ENCODE data around the gene NFIB. TPM values are rescaled to one million over a fixed set of nuclear protein-coding genes. Genes with fewer than 3 reads are reported as not detected.

The NFIB gene
- total and polyA plus RNA-seq, 10 of the 15 experiments (the other 5 are each of a cell fraction or from before 2014, with no cell fraction given), result under 0.01 to 0.19 (median 0.05) TPM; not detected in 3

- Histone ChIP-seq H3K79me2 (ENCODE audit: control insufficient read depth, insufficient read depth, low read length) (no peaks in the 10 kb centered on the region), H3K27me3 (replicated peaks in 1 of 2; ENCODE audit: control insufficient read depth in 2 of 2, insufficient read depth in 2 of 2, low read length in 1 of 2) (peaks cover 3 to 16% of the 10 kb centered on the region in 2 experiments), H3K36me3 (ENCODE audit: control insufficient read depth in 2 of 2, insufficient read depth in 2 of 2, low read length in 1 of 2) (no peaks in the 10 kb centered on the region), H3K27ac (ENCODE audit: control insufficient read depth, insufficient read depth) (no peak overlapping the region), H3K4me1 (ENCODE audit: control insufficient read depth, insufficient read depth, low read length) (no peaks in the 10 kb centered on the region), H2AFZ (ENCODE audit: control insufficient read depth, low read depth, low read length) (no peak overlapping the region), H3K9ac (ENCODE audit: control insufficient read depth, insufficient read depth, low read length) (no peak overlapping the region), H4K20me1 (ENCODE audit: control insufficient read depth, insufficient read depth) (no peaks in the 10 kb centered on the region), H3K9me3 (replicated peaks; ENCODE audit: control insufficient read depth, insufficient read depth, low read length) (no peaks in the 10 kb centered on the region; the same call in 2 of the 3 replicates), H3K4me2 (ENCODE audit: control insufficient read depth, insufficient read depth) (no peak overlapping the region), H3K4me3 (no peak overlapping the region)
- intact Hi-C loops (cut with micrococcal nuclease; ENCODE audit: unreplicated experiment), result no loop called here
- in situ Hi-C loops (cut with MboI), result no loop called here
- SMC1A ChIA-PET (ENCODE audit: uncharacterized antibody, unreplicated experiment), result no interaction called here
- DNase-seq (ENCODE audit: low read depth, low spot score), result no peak
- TF ChIP-seq CBFB (IDR thresholded peaks at IDR 0.05; ENCODE audit: low read depth) (no peak), RELB (IDR thresholded peaks at IDR 0.05; ENCODE audit: low read depth) (no peak), SRF (IDR thresholded peaks at IDR 0.05; ENCODE audit: low read depth in 2 of 2, low read length in 2 of 2) (no peak), NR2C1 (IDR thresholded peaks at IDR 0.05) (no peak), POLR2AphosphoS5 (IDR thresholded peaks at IDR 0.05; ENCODE audit: low read length) (no peak), CHD1 (IDR thresholded peaks at IDR 0.05; ENCODE audit: low read depth, low read length) (no peak), ZNF622 (IDR thresholded peaks at IDR 0.05) (no peak), E4F1 (IDR thresholded peaks at IDR 0.05; ENCODE audit: borderline replicate concordance, partially characterized antibody) (no peak), EP300 (IDR thresholded peaks at IDR 0.05; ENCODE audit: borderline replicate concordance in 1 of 2, control insufficient read depth in 1 of 2, low read depth in 2 of 2, low read length in 2 of 2) (no peak), CEBPB (IDR thresholded peaks at IDR 0.05; ENCODE audit: borderline replicate concordance in 1 of 2, low read depth in 2 of 2, low read length in 2 of 2) (no peak), FOS (IDR thresholded peaks at IDR 0.05; ENCODE audit: borderline replicate concordance, extremely low read depth, insufficient read length) (no peak)
- no TSS peak for BruUV-seq (replicated peaks)
- FAIRE-seq, result no peak
- POLR2A ChIA-PET, result no interaction called here
- ATAC-seq, result no peak
- RAD21 ChIA-PET (ENCODE audit: unreplicated experiment), result no interaction called here
- CTCF ChIA-PET, result interaction anchor here (0.6 to 1.0 kb wide), 2 partner anchors 12 to 453 kb away, joined by 3 to 4 read pairs; no protein-coding TSS in a partner anchor
- 4% methylated on average over 6 of the region's 6 CpGs for WGBS (ENCODE audit: insufficient coverage, insufficient replicate concordance, low lambda C conversion rate, missing lambda C conversion rate)
Observed at GRCh38 chr9:14341437-14342122, 27.6 kb upstream of the NFIB start.

Data from GM12878 (cell line).